IMR-90 (cell line): ENCODE measurements around the gene DNAH17.

Experiments used
- BHLHE40 ChIP-seq: fragments of 150-350 bp; IDR thresholded peaks from 2 replicates; pipeline ENCODE4 v1.6.1; 2016; ENCODE audit warnings: mild to moderate bottlenecking, low read depth, low read length
- CHD1 ChIP-seq: IDR thresholded peaks from 2 replicates; pipeline ENCODE4 v1.6.1; 2012; ENCODE audit warnings: low read depth, low read length, improper control_type of control experiment
- CTCF ChIP-seq: conservative IDR thresholded peaks from 2 replicates; pipeline ENCODE4 v1.5.1; 2012; ENCODE audit warnings: mild to moderate bottlenecking, low read depth, low read length, improper control_type of control experiment
- FOS ChIP-seq: fragments of 150-350 bp; IDR thresholded peaks from 2 replicates; pipeline ENCODE4 v1.6.1; 2016; ENCODE audit warnings: low read depth, low read length
- MAZ ChIP-seq: IDR thresholded peaks from 2 replicates; pipeline ENCODE4 v1.6.1; 2012; ENCODE audit warnings: low read depth, mild to moderate bottlenecking, low read length, improper control_type of control experiment, moderate library complexity, borderline replicate concordance
- MXI1 ChIP-seq: IDR thresholded peaks from 2 replicates; pipeline ENCODE4 v1.6.1; 2012; ENCODE audit warnings: low read depth, mild to moderate bottlenecking, low read length, moderate library complexity, borderline replicate concordance
- NFE2L2 ChIP-seq: fragments of 150-350 bp; IDR thresholded peaks from 2 replicates; pipeline ENCODE4 v1.6.1; 2016; ENCODE audit warnings: low read depth, mild to moderate bottlenecking, low read length
- POLR2A ChIP-seq: IDR thresholded peaks from 2 replicates; pipeline ENCODE4 v1.6.1; 2012; ENCODE audit warnings: mild to moderate bottlenecking, low read depth, low read length
- RAD21 ChIP-seq: IDR thresholded peaks from 2 replicates; pipeline ENCODE4 v1.6.1; 2012; ENCODE audit warnings: low read length, improper control_type of control experiment
- RCOR1 ChIP-seq: IDR thresholded peaks from 2 replicates; pipeline ENCODE4 v1.6.1; 2012; ENCODE audit warnings: mild to moderate bottlenecking, low read length, improper control_type of control experiment; ENCODE audit not compliant: insufficient replicate concordance
- RFX5 ChIP-seq: IDR thresholded peaks from 2 replicates; pipeline ENCODE4 v1.8.0; 2012; ENCODE audit warnings: low read depth, mild to moderate bottlenecking, low read length, moderate library complexity
- SMC3 ChIP-seq: fragments of 150-350 bp; IDR thresholded peaks from 2 replicates; pipeline ENCODE4 v1.6.1; 2016; ENCODE audit warnings: low read depth, mild to moderate bottlenecking, antibody characterized with exemption, low read length, moderate library complexity
- USF2 ChIP-seq: fragments of 150-350 bp; IDR thresholded peaks from 2 replicates; pipeline ENCODE4 v1.6.1; 2017; ENCODE audit warnings: mild to moderate bottlenecking, antibody characterized with exemption, low read length, low read depth

DNA sequence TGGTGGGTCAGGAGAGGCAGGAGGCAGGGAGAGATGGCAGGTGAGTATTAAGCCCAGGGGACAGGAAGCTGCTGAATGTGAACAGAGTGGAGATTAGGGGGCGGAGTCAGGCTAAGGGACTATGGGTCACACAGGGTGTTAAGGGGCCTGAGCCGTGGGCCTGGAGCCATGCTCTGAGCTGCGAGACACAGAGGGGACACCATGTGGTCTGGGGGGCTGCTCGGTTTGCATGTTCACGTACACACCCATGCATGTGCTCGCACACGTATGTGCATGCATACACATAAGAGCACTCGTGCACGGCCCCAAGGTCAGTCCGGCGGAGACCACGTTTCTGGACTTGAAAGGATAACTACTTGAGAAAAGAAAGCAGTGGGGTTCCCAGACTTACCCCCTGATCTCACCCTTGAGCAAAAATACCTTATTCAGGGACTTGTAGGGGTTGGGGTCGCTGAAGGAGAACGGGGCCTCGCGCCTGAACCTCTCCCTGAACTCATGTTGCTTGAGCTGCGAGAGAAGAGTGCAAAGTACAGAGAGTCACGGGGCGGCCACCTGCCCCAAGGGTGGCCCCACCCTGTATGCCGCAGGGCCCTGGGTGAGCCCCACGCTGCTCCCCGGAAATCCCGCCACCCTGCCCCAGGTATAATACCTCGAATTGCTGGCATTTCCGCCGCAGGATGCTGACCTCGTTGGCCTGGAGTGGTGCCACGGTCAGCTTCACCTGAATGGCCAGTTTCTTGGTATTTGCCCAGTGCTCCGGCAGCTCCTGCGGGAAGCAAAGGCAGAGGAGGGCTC lies 50.8 kb downstream of the DNAH17 start:
- no peak for TF ChIP-seq CTCF
- no peak for TF ChIP-seq RAD21
- no peak for TF ChIP-seq POLR2A
- TF ChIP-seq BHLHE40 = no peak
- no peak for TF ChIP-seq SMC3
- TF ChIP-seq USF2 = no peak
- TF ChIP-seq MAZ = no peak
- TF ChIP-seq MXI1 = no peak
- no peak for TF ChIP-seq RFX5
- no peak for TF ChIP-seq RCOR1
- no peak for TF ChIP-seq CHD1
- TF ChIP-seq FOS = no peak
- TF ChIP-seq NFE2L2 = no peak
